SU-DHL-6 (cell line): ENCODE data around the gene TLR1.

Experiments used
- H2AFZ ChIP-seq: fragments of 200-600 bp; sonication (generic); 2 replicates; pipeline ENCODE4 v1.6.1; 2014; ENCODE audit warnings: low read depth, mild to moderate bottlenecking, moderate library complexity, mixed read lengths, antibody characterized with exemption, low read length; ENCODE audit not compliant: severe bottlenecking
- H3F3A ChIP-seq: fragments of 200-600 bp; shearing (Covaris generic); 2 replicates; pipeline ENCODE4 v1.6.0; 2016; ENCODE audit warnings: antibody characterized with exemption, mild to moderate bottlenecking; ENCODE audit not compliant: insufficient read depth
- H3K27ac ChIP-seq: fragments of 200-600 bp; sonication (generic); 2 replicates; pipeline ENCODE4 v1.5.1; 2016; ENCODE audit warnings: low read depth, mild to moderate bottlenecking, low read length, moderate library complexity, mixed read lengths
- H3K27me3 ChIP-seq: fragments of 200-600 bp; sonication (generic), shearing (Covaris generic); 2 replicates; pipeline ENCODE4 v1.6.0; 2014; ENCODE audit warnings: mild to moderate bottlenecking, low read length
- H3K36me3 ChIP-seq: fragments of 200-600 bp; sonication (generic); 2 replicates; pipeline ENCODE4 v1.6.1; 2014; ENCODE audit warnings: mild to moderate bottlenecking, low read length, mixed read lengths
- H3K4me2 ChIP-seq: fragments of 300-600, 200-600 bp; shearing (Covaris generic), sonication (generic); 2 replicates; pipeline ENCODE4 v1.6.0; 2014; ENCODE audit warnings: low read length, low read depth, mild to moderate bottlenecking; ENCODE audit not compliant: poor library complexity, severe bottlenecking
- H3K4me3 ChIP-seq: fragments of 200-600 bp; sonication (generic); 2 replicates; pipeline ENCODE4 v1.5.1; 2014; ENCODE audit warnings: antibody characterized with exemption, low read length, mild to moderate bottlenecking, mixed read lengths; ENCODE audit not compliant: insufficient read depth, poor library complexity, severe bottlenecking
- H3K79me2 ChIP-seq: fragments of 200-600 bp; sonication (generic); 2 replicates; pipeline ENCODE4 v1.6.1; 2014; ENCODE audit warnings: mild to moderate bottlenecking, low read length, moderate library complexity; ENCODE audit not compliant: insufficient read depth
- H3K9ac ChIP-seq: fragments of 200-600 bp; sonication (generic); 2 replicates; pipeline ENCODE4 v1.7.0; 2014; ENCODE audit warnings: mild to moderate bottlenecking, low read length
- H3K9me2 ChIP-seq: fragments of 200-600 bp; sonication (generic); replicated peaks from 2 replicates; pipeline ENCODE4 v1.6.1; 2014; ENCODE audit warnings: low read length; ENCODE audit not compliant: insufficient read depth
- H3K9me3 ChIP-seq: fragments of 200-600 bp; sonication (generic); 2 replicates; pipeline ENCODE4 v1.6.1; 2014; ENCODE audit warnings: low read length, mixed read lengths; ENCODE audit not compliant: insufficient read depth
- H4K20me1 ChIP-seq: fragments of 200-600 bp; sonication (generic); 2 replicates; pipeline ENCODE4 v1.6.1; 2014; ENCODE audit warnings: low read depth, mild to moderate bottlenecking, antibody characterized with exemption, low read length, moderate library complexity, mixed read lengths
- EZH2phosphoT487 ChIP-seq: fragments of 200-600 bp; sonication (generic), shearing (Covaris generic); conservative IDR thresholded peaks from 2 replicates; pipeline ENCODE4 v1.6.1; 2018; ENCODE audit warnings: mild to moderate bottlenecking, antibody characterized with exemption, low read length, moderate library complexity, mixed read lengths
- TF ChIP-seq, protein P1 (sequence below): fragments of 200-600 bp; sonication (generic); IDR thresholded peaks from one replicate; pipeline ENCODE4 v1.5.1; 2017; ENCODE audit warnings: antibody characterized with exemption, mild to moderate bottlenecking, low read length, moderate library complexity; ENCODE audit not compliant: insufficient read depth, poor library complexity, severe bottlenecking

The TLR1 gene

DNA sequence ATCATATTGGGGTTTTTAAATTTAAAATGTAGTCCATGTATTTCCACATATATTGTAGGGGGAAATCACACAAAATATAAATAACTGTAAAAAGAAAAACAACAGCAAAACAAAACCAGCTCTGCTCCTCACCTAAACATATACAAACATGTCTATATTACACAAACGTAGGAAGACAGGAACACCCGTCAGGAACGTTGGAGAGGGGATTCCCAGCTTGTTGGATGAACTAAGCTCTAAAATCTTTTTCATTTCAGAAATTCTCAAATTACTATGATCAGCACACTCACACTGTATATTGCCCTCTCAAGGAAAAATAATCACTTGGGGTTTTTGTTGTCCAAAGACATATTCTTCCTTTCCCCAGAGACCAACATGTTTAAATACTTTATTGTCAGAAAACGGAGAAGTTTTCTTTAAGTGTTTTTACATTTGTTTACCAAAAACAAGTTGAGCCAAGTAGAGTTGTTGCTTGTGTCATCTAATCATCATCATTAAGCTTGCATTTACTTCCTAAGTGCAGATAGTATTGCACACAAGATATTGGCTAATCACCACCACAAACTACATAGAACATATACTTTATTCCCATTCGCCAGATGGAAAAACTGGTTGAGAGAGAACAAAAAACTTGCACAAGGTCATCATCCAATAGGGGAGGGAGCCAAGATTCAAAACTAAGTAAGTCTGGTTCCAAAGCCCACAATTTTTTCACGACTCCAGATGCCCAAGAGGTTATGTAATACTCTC, 19.4 kb downstream of the TLR1 start:
- H3K9me3 ChIP-seq, result no peaks in the 10 kb centered on the region
- peaks cover 60% of the 10 kb centered on the region for H3F3A ChIP-seq
- peak overlapping the region; percentile 44 for H3K9ac ChIP-seq
- no peaks in the 10 kb centered on the region for H4K20me1 ChIP-seq
- peak overlapping the region; percentile 100 for H3K27ac ChIP-seq
- H3K36me3 ChIP-seq, result peaks cover 6% of the 10 kb centered on the region
- no peaks in the 10 kb centered on the region for H3K27me3 ChIP-seq
- TF ChIP-seq EZH2phosphoT487, result no peak
- TF ChIP-seq, protein P1, sequence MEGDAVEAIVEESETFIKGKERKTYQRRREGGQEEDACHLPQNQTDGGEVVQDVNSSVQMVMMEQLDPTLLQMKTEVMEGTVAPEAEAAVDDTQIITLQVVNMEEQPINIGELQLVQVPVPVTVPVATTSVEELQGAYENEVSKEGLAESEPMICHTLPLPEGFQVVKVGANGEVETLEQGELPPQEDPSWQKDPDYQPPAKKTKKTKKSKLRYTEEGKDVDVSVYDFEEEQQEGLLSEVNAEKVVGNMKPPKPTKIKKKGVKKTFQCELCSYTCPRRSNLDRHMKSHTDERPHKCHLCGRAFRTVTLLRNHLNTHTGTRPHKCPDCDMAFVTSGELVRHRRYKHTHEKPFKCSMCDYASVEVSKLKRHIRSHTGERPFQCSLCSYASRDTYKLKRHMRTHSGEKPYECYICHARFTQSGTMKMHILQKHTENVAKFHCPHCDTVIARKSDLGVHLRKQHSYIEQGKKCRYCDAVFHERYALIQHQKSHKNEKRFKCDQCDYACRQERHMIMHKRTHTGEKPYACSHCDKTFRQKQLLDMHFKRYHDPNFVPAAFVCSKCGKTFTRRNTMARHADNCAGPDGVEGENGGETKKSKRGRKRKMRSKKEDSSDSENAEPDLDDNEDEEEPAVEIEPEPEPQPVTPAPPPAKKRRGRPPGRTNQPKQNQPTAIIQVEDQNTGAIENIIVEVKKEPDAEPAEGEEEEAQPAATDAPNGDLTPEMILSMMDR, result no peak
- peaks cover 24% of the 10 kb centered on the region for H3K79me2 ChIP-seq
- H3K4me3 ChIP-seq, result no peak overlapping the region
- no peaks in the 10 kb centered on the region for H3K9me2 ChIP-seq
- peak overlapping the region; percentile 47 for H3K4me2 ChIP-seq
- peak overlapping the region; percentile 70 for H2AFZ ChIP-seq

DNA sequence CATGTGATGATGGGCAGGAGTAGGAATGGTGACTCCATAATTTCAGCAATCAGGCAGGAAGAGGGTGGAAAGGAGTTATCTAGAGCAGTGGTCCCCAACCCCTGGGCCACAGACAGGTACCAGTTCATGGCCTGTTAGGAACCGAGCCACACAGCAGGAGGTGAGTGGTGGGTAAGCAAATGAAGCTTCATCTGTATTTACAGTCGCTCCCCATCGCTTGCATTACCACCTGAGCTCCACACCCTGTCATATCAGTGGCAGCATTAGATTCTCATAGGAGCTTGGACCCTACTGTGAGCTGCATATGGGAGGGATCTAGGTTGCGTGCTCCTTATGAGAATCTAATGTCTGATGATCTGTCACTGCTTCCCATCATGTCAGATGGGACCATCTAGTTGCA, 20.4 kb downstream of the TLR1 start:
- no peak for TF ChIP-seq EZH2phosphoT487
- TF ChIP-seq, protein P1, result no peak
- H3F3A ChIP-seq, result peaks cover 52% of the 10 kb centered on the region
- peak overlapping the region; percentile 47 for H3K4me2 ChIP-seq
- peak overlapping the region; percentile 100 for H3K27ac ChIP-seq
- H4K20me1 ChIP-seq, result no peaks in the 10 kb centered on the region
- H3K9me2 ChIP-seq, result no peaks in the 10 kb centered on the region
- no peak overlapping the region for H3K4me3 ChIP-seq
- H3K9me3 ChIP-seq, result no peaks in the 10 kb centered on the region
- peaks cover 15% of the 10 kb centered on the region for H3K36me3 ChIP-seq
- H3K9ac ChIP-seq, result peak overlapping the region; percentile 13; the same call in 1 of the 2 replicates
- no peaks in the 10 kb centered on the region for H3K27me3 ChIP-seq
- H2AFZ ChIP-seq, result peak overlapping the region; percentile 27
- H3K79me2 ChIP-seq, result peaks cover 34% of the 10 kb centered on the region

DNA sequence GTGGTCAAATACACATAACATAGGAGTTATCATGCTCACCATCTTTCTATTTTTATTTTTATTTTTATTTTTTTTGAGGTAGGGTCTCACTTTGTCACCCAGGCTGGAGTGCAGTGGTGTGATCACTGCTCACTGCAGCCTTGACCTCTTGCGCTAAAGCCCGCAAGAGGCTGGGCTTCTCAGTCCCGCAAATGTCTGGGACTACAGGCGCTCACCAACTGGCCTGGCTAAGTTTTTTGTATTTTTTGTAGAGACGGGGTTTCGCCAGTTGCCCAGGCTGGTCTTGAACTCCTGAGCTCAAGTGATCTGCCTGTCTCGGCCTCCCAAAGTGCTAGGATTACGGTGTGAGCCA, 21.5 kb downstream of the TLR1 start:
- H3K9ac ChIP-seq, result no peak overlapping the region
- no peaks in the 10 kb centered on the region for H3K9me2 ChIP-seq
- H3K79me2 ChIP-seq, result peaks cover 45% of the 10 kb centered on the region
- no peak overlapping the region for H3K4me3 ChIP-seq
- no peak overlapping the region for H2AFZ ChIP-seq
- H3K27ac ChIP-seq, result peak overlapping the region; percentile 100
- no peaks in the 10 kb centered on the region for H3K27me3 ChIP-seq
- H3K36me3 ChIP-seq, result peaks cover 25% of the 10 kb centered on the region
- TF ChIP-seq EZH2phosphoT487, result no peak
- TF ChIP-seq, protein P1, result no peak
- H4K20me1 ChIP-seq, result no peaks in the 10 kb centered on the region
- peaks cover 5% of the 10 kb centered on the region; the same call in 1 of the 2 replicates for H3K9me3 ChIP-seq
- peaks cover 47% of the 10 kb centered on the region for H3F3A ChIP-seq
- peak overlapping the region; percentile 99 for H3K4me2 ChIP-seq
